Measurements from ENCODE around the gene RNF208. TPM values are rescaled to one million over a fixed set of nuclear protein-coding genes. Genes with fewer than 3 reads are reported as not detected.
"Not testable (repeated sequence)": the region's sequence is repeated elsewhere in the genome, so short reads cannot be mapped to it uniquely, and the experiment has no call there.

Gene RNF208
- 0.26 TPM in 1 of 2 replicates, not detected in the other for total RNA-seq (2014; rRNA removed)
- polyA plus RNA-seq (2012) = 1.8 TPM

- DNase-seq (ENCODE audit: low read depth) = no peak
Observed at GRCh38 chr9:137222190-137223077, at the start of gene RNF208. Gene RNF208, minus strand, starts transcription at chr9:137222240. Its CDS starts 1,028 bp downstream, at chr9:137221212.

GRCh38 chr9:137271696-137272076, 49.6 kb upstream of the RNF208 start:
- DNase-seq (ENCODE audit: low read depth) = no peak

GRCh38 chr9:137270929-137271695, 49.1 kb upstream of the RNF208 start:
- DNase-seq (ENCODE audit: low read depth) = no peak

GRCh38 chr9:137269231-137269772, 47.3 kb upstream of the RNF208 start:
- DNase-seq (ENCODE audit: low read depth) = peak; percentile 20

- no peak for DNase-seq (ENCODE audit: low read depth)
Observed at GRCh38 chr9:137268538-137269201, 46.6 kb upstream of the RNF208 start.

GRCh38 chr9:137267933-137268355, 45.9 kb upstream of the RNF208 start:
- DNase-seq (ENCODE audit: low read depth) = no peak

- no peak for DNase-seq (ENCODE audit: low read depth)
Observed at GRCh38 chr9:137266585-137267453, 44.8 kb upstream of the RNF208 start.

- no peak for DNase-seq (ENCODE audit: low read depth)
Observed at GRCh38 chr9:137266162-137266527, 44.1 kb upstream of the RNF208 start.

- DNase-seq (ENCODE audit: low read depth) = no peak
Observed at GRCh38 chr9:137265496-137266161, 43.6 kb upstream of the RNF208 start.

- no peak for DNase-seq (ENCODE audit: low read depth)
Observed at GRCh38 chr9:137264067-137264466, 42.0 kb upstream of the RNF208 start.

GRCh38 chr9:137263506-137263905, 41.5 kb upstream of the RNF208 start:
- no peak for DNase-seq (ENCODE audit: low read depth)

- DNase-seq (ENCODE audit: low read depth) = no peak
Observed at GRCh38 chr9:137262909-137263285, 40.9 kb upstream of the RNF208 start.

GRCh38 chr9:137262173-137262908, 40.3 kb upstream of the RNF208 start:
- DNase-seq (ENCODE audit: low read depth) = not testable (repeated sequence)

- DNase-seq (ENCODE audit: low read depth) = no peak
Observed at GRCh38 chr9:137256856-137257255, 34.8 kb upstream of the RNF208 start.

- DNase-seq (ENCODE audit: low read depth) = no peak
Observed at GRCh38 chr9:137256362-137256761, 34.3 kb upstream of the RNF208 start.

- DNase-seq (ENCODE audit: low read depth) = no peak
Observed at GRCh38 chr9:137255448-137256114, 33.5 kb upstream of the RNF208 start.

GRCh38 chr9:137254624-137255447, 32.8 kb upstream of the RNF208 start, which contains the start of gene NELFB:
Gene NELFB, plus strand, starts transcription at chr9:137255327.
- DNase-seq (ENCODE audit: low read depth) = peak; percentile 83
